ENCODE data around the gene NPDC1. TPM values are rescaled to one million over a fixed set of nuclear protein-coding genes. Genes with fewer than 3 reads are reported as not detected.
A peak's percentile ranks its signal among the peaks of the same experiment; 100 is the strongest.

The NPDC1 gene
- total and polyA plus RNA-seq, 2 of the 8 experiments (the other 6 are each of a cell fraction or from before 2014, with no cell fraction given): 26.2 to 44.1 TPM

DNA sequence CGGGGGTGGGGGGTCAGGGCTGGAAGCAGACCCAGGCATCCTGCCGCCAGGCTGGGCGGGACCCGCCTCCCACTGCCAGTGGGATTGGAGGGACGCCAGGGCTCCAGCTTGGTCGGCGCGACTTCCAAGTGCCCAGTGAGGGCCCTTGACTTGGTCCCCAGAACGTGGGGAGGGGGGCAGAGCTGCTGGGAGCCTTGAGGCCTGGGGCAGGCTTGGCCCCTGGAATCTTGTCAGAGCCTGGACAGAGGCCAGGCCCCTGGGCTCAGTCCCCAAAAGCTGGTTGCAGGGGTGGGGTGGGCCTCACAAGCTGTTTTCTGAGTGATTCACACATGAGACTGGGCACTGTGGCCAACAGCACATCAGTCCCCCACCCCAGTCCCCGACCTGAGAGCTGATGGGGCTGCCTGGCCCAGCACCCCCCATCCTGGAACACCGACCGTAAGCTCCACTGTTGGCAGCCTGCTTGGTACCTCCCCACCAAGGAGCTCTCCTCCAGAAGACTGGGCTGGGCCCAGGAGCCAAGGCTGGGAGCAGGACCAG is 50.1 kb downstream of the NPDC1 start:
- no peak overlapping the region for H3K56ac ChIP-seq (replicated peaks; ENCODE audit: insufficient read length, low read depth, low read length)
- peaks cover 0 to 5% (median 3%) of the 10 kb centered on the region in 4 experiments; a peak in 3 of 7 replicates for H3K27me3 ChIP-seq (replicated peaks in 1 of 4; ENCODE audit: control insufficient read depth in 3 of 4, extremely low read depth in 1 of 4, insufficient read depth in 3 of 4, low read length in 3 of 4)
- WGBS, 2 experiments (ENCODE audit: extremely low coverage in 1 of 2, insufficient coverage in 1 of 2, insufficient read length in 1 of 2, insufficient replicate concordance in 2 of 2, low coverage in 1 of 2, low lambda C conversion rate in 2 of 2, missing lambda C conversion rate in 1 of 2): 74% methylated on average over 3 of the region's 12 CpGs; no CpG with 5 or more reads in 1 of the 2 experiments
- H3K4me2 ChIP-seq (ENCODE audit: insufficient read depth in 1 of 2, low read depth in 2 of 2, low read length in 2 of 2): peak overlapping the region in 1 of 2 experiments; percentile 77; a peak in 1 of 4 replicates
- H2BK120ac ChIP-seq (replicated peaks; ENCODE audit: low read depth, low read length): no peak overlapping the region
- DNase-seq (ENCODE audit: low read depth in 1 of 2, low spot score in 2 of 2) (no peak), FAIRE-seq (no peak)
- no peak overlapping the region for H3K9ac ChIP-seq (replicated peaks in 1 of 4; ENCODE audit: extremely low read depth in 1 of 4, low read depth in 3 of 4, low read length in 3 of 4)
- H3K23ac ChIP-seq (ENCODE audit: insufficient read length): no peak overlapping the region
- no peak overlapping the region for H2BK5ac ChIP-seq (ENCODE audit: low read depth, low read length)
- H3K27ac ChIP-seq (ENCODE audit: low read depth, low read length): no peak overlapping the region
- H3K14ac ChIP-seq (ENCODE audit: insufficient read length): no peak overlapping the region
- CTCF ChIA-PET (ENCODE audit: partially characterized antibody): interaction anchor here (0.6 to 5.6 kb wide), 14 partner anchors 8 to 179 kb away, joined by 3 to 29 read pairs (median 4); partner anchors contain the start of genes ABCA2, FUT7, LCNL1 and PTGDS
- H4K5ac ChIP-seq (ENCODE audit: insufficient read length, low read depth, low read length): no peak overlapping the region
- H3K36me3 ChIP-seq (ENCODE audit: control insufficient read depth in 2 of 4, insufficient read depth in 4 of 4, low read length in 3 of 4): peaks cover 0 to 2% (median 0%) of the 10 kb centered on the region in 4 experiments; a peak in 1 of 8 replicates
- H2BK20ac ChIP-seq (ENCODE audit: low read length): no peak overlapping the region
- no peak overlapping the region for H4K8ac ChIP-seq (ENCODE audit: extremely low read depth, insufficient read depth, low read length)
- H2AFZ ChIP-seq (ENCODE audit: low read length): no peak overlapping the region
- POLR2A ChIA-PET (ENCODE audit: partially characterized antibody): interaction anchor here (0.8 to 1.4 kb wide), 5 partner anchors 10 to 152 kb away, joined by 3 to 5 read pairs (median 3); no protein-coding TSS in a partner anchor
- H2BK12ac ChIP-seq (ENCODE audit: low read depth, low read length): no peak overlapping the region
- no peak overlapping the region for H3K4ac ChIP-seq (replicated peaks; ENCODE audit: insufficient read length, low read depth, low read length)
- no peak overlapping the region for H4K91ac ChIP-seq (replicated peaks; ENCODE audit: insufficient read length, low read length)
- peaks cover 0 to 20% (median 11%) of the 10 kb centered on the region in 4 experiments; a peak in 6 of 7 replicates for H3K4me1 ChIP-seq (replicated peaks in 1 of 4; ENCODE audit: control insufficient read depth in 3 of 4, insufficient read depth in 4 of 4, low read length in 3 of 4)
- no peak overlapping the region for H2AK5ac ChIP-seq (ENCODE audit: low read depth, low read length)
- no peak overlapping the region for H2BK15ac ChIP-seq (ENCODE audit: low read length)
- H3K18ac ChIP-seq (ENCODE audit: extremely low read depth, low read length): no peak overlapping the region
- H3K23me2 ChIP-seq (ENCODE audit: low read depth, low read length): peaks cover 17% of the 10 kb centered on the region
- no peaks in the 10 kb centered on the region for H3K79me2 ChIP-seq (ENCODE audit: control insufficient read depth in 1 of 2, insufficient read depth in 2 of 2, low read length in 2 of 2)
- peaks cover 0 to 2% of the 10 kb centered on the region in 2 experiments for H4K20me1 ChIP-seq (replicated peaks in 1 of 2; ENCODE audit: control insufficient read depth in 1 of 2, insufficient read depth in 2 of 2, low read length in 2 of 2)
- 0 out of 8 replicates have a peak overlapping the region, but pooled peaks of 1 of the 4 experiments have one; percentile 50 for H3K4me3 ChIP-seq (ENCODE audit: extremely low read depth in 1 of 4, insufficient read depth in 2 of 4, low read depth in 3 of 4, low read length in 4 of 4)
- H3K79me1 ChIP-seq (ENCODE audit: low read depth, low read length): no peaks in the 10 kb centered on the region
- no peak for TF ChIP-seq KDM5A (IDR thresholded peaks at IDR 0.05; ENCODE audit: low read length)
- 0 out of 4 replicates have a peak, but pooled peaks cover 1 to 3% of the 10 kb centered on the region in 2 experiments for H3K9me3 ChIP-seq (ENCODE audit: insufficient read depth in 2 of 2, low read depth in 1 of 2, low read length in 1 of 2)
